ENCODE data around the gene VSIG10L2.

The VSIG10L2 gene

DNA sequence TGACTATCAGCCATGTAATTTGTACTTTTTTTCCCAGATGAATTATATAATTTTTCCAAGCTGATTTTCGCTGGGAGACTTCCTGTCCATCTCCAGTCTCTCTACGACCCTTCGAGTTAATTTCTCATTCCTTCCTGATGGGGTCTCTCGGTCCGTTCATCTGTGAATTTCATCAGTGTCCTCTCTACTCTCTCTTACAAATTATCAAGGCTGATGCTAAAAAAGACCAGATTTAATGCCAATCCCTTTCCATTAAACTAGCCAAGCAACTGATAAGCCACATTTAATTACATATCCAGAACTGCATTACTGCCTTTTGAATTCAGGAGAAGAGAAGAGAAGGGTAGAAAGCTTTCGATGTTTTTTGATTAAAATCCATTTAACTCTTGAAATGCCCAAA, 25.8 kb downstream of the VSIG10L2 start:
- no peak for ATAC-seq
- no peak for TF ChIP-seq PPARA (CRISPR knock-in tag; IDR thresholded peaks at IDR 0.05; ENCODE audit: borderline replicate concordance)
- no peak for TF ChIP-seq CREB5 (CRISPR knock-in tag; IDR thresholded peaks at IDR 0.05; ENCODE audit: low read depth)
- no peak for TF ChIP-seq ZNF565 (CRISPR knock-in tag; conservative IDR thresholded peaks at IDR 0.05; ENCODE audit: low read depth)
- TF ChIP-seq, protein P1, sequence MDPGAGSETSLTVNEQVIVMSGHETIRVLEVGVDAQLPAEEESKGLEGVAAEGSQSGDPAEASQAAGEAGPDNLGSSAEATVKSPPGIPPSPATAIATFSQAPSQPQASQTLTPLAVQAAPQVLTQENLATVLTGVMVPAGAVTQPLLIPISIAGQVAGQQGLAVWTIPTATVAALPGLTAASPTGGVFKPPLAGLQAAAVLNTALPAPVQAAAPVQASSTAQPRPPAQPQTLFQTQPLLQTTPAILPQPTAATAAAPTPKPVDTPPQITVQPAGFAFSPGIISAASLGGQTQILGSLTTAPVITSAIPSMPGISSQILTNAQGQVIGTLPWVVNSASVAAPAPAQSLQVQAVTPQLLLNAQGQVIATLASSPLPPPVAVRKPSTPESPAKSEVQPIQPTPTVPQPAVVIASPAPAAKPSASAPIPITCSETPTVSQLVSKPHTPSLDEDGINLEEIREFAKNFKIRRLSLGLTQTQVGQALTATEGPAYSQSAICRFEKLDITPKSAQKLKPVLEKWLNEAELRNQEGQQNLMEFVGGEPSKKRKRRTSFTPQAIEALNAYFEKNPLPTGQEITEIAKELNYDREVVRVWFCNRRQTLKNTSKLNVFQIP (CRISPR knock-in tag; IDR thresholded peaks at IDR 0.05; ENCODE audit: borderline replicate concordance, low read depth) = no peak
- TF ChIP-seq ZC3H10 (CRISPR knock-in tag; IDR thresholded peaks at IDR 0.05) = no peak
- no peak for TF ChIP-seq ZNF70 (CRISPR knock-in tag; IDR thresholded peaks at IDR 0.05)
- no peak for TF ChIP-seq ISL1 (CRISPR knock-in tag; IDR thresholded peaks at IDR 0.05)
- no peak for TF ChIP-seq RARB (CRISPR knock-in tag; IDR thresholded peaks at IDR 0.05)
- no peak for TF ChIP-seq TOX (CRISPR knock-in tag; IDR thresholded peaks at IDR 0.05; ENCODE audit: borderline replicate concordance)
- TF ChIP-seq PATZ1 (CRISPR knock-in tag; IDR thresholded peaks at IDR 0.05; ENCODE audit: borderline replicate concordance) = no peak
- no peak for TF ChIP-seq ZFP3 (CRISPR knock-in tag; IDR thresholded peaks at IDR 0.05)
- no peak for TF ChIP-seq ARNTL (CRISPR knock-in tag; IDR thresholded peaks at IDR 0.05; ENCODE audit: borderline replicate concordance, low read depth)
- TF ChIP-seq ZFP30 (CRISPR knock-in tag; IDR thresholded peaks at IDR 0.05) = no peak
- no peak for TF ChIP-seq CSDC2 (CRISPR knock-in tag; IDR thresholded peaks at IDR 0.05)
- TF ChIP-seq, protein P2, sequence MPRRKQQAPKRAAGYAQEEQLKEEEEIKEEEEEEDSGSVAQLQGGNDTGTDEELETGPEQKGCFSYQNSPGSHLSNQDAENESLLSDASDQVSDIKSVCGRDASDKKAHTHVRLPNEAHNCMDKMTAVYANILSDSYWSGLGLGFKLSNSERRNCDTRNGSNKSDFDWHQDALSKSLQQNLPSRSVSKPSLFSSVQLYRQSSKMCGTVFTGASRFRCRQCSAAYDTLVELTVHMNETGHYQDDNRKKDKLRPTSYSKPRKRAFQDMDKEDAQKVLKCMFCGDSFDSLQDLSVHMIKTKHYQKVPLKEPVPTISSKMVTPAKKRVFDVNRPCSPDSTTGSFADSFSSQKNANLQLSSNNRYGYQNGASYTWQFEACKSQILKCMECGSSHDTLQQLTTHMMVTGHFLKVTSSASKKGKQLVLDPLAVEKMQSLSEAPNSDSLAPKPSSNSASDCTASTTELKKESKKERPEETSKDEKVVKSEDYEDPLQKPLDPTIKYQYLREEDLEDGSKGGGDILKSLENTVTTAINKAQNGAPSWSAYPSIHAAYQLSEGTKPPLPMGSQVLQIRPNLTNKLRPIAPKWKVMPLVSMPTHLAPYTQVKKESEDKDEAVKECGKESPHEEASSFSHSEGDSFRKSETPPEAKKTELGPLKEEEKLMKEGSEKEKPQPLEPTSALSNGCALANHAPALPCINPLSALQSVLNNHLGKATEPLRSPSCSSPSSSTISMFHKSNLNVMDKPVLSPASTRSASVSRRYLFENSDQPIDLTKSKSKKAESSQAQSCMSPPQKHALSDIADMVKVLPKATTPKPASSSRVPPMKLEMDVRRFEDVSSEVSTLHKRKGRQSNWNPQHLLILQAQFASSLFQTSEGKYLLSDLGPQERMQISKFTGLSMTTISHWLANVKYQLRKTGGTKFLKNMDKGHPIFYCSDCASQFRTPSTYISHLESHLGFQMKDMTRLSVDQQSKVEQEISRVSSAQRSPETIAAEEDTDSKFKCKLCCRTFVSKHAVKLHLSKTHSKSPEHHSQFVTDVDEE (CRISPR knock-in tag; IDR thresholded peaks at IDR 0.05) = no peak
- no peak for TF ChIP-seq ZNF8 (CRISPR knock-in tag; IDR thresholded peaks at IDR 0.05)
- no peak for TF ChIP-seq TCF4 (CRISPR knock-in tag; IDR thresholded peaks at IDR 0.05; ENCODE audit: borderline replicate concordance)

DNA sequence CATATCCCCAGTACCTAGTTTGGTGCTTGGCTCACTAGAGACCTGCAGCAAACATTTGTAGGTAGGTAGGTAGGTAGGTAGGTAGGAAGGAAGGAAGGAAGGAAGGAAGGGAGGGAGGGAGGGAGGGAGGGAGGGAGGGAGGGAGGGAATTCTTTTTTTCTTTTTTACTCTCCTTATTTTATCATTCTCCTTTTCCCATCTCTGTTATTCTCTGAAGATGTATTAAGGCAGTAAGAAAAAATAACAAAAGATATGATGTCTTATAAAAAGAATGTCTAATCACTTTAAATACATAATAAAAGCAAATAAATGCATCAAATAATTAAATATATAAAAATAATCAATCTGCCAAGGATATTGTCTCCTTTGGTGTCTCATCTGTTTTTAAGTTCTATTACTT, 28.4 kb downstream of the VSIG10L2 start:
- TF ChIP-seq TOX (CRISPR knock-in tag; IDR thresholded peaks at IDR 0.05; ENCODE audit: borderline replicate concordance) (no peak), GLIS3 (CRISPR knock-in tag; IDR thresholded peaks at IDR 0.05) (no peak), SNAI2 (CRISPR knock-in tag; IDR thresholded peaks at IDR 0.05) (no peak), ZNF565 (CRISPR knock-in tag; conservative IDR thresholded peaks at IDR 0.05; ENCODE audit: low read depth) (no peak), PPARA (CRISPR knock-in tag; IDR thresholded peaks at IDR 0.05; ENCODE audit: borderline replicate concordance) (no peak), PATZ1 (CRISPR knock-in tag; IDR thresholded peaks at IDR 0.05; ENCODE audit: borderline replicate concordance) (no peak), RARB (CRISPR knock-in tag; IDR thresholded peaks at IDR 0.05) (no peak), ISL1 (CRISPR knock-in tag; IDR thresholded peaks at IDR 0.05) (no peak), CSDC2 (CRISPR knock-in tag; IDR thresholded peaks at IDR 0.05) (no peak), CREB5 (CRISPR knock-in tag; IDR thresholded peaks at IDR 0.05; ENCODE audit: low read depth) (no peak), ARNTL (CRISPR knock-in tag; IDR thresholded peaks at IDR 0.05; ENCODE audit: borderline replicate concordance, low read depth) (no peak), ZNF70 (CRISPR knock-in tag; IDR thresholded peaks at IDR 0.05) (no peak)
- TF ChIP-seq, protein P2 (CRISPR knock-in tag; IDR thresholded peaks at IDR 0.05) = no peak
- TF ChIP-seq, protein P3, sequence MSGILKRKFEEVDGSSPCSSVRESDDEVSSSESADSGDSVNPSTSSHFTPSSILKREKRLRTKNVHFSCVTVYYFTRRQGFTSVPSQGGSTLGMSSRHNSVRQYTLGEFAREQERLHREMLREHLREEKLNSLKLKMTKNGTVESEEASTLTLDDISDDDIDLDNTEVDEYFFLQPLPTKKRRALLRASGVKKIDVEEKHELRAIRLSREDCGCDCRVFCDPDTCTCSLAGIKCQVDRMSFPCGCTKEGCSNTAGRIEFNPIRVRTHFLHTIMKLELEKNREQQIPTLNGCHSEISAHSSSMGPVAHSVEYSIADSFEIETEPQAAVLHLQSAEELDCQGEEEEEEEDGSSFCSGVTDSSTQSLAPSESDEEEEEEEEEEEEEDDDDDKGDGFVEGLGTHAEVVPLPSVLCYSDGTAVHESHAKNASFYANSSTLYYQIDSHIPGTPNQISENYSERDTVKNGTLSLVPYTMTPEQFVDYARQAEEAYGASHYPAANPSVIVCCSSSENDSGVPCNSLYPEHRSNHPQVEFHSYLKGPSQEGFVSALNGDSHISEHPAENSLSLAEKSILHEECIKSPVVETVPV (CRISPR knock-in tag; IDR thresholded peaks at IDR 0.05) = no peak
- ATAC-seq = no peak

All from SK-N-SH treated with all-trans-retinoic acid at 6 μM for 48 hours (cell line).